Measurements from ENCODE around the gene UVRAG.

UVRAG gene

GRCh38 chr11:76172583-76172982, 357.6 kb downstream of the UVRAG start:
- Histone ChIP-seq H4K20me1 (ENCODE audit: insufficient read depth, low read length) (no peaks in the 10 kb centered on the region), H3K27me3 (replicated peaks; ENCODE audit: insufficient read depth, low read length) (peaks cover 11% of the 10 kb centered on the region; the same call in 1 of the 2 replicates), H3K9me2 (replicated peaks; ENCODE audit: insufficient read depth, low read length) (no peaks in the 10 kb centered on the region), H3K4me1 (ENCODE audit: low read length) (no peaks in the 10 kb centered on the region), H2AFZ (ENCODE audit: low read length) (no peak overlapping the region), H3F3A (ENCODE audit: insufficient read depth, low read length) (no peaks in the 10 kb centered on the region), H3K4me3 (ENCODE audit: low read length) (no peak overlapping the region), H3K9ac (ENCODE audit: low read length) (no peak overlapping the region), H3K27ac (ENCODE audit: low read length) (no peak overlapping the region), H3K79me2 (ENCODE audit: low read length) (no peaks in the 10 kb centered on the region), H3K4me2 (ENCODE audit: low read depth, low read length) (no peak overlapping the region), H3K36me3 (replicated peaks; ENCODE audit: insufficient read depth, low read length) (no peaks in the 10 kb centered on the region), H3K9me3 (replicated peaks; ENCODE audit: insufficient read depth, low read length) (no peaks in the 10 kb centered on the region)
- TF ChIP-seq CTCF (IDR thresholded peaks at IDR 0.05; ENCODE audit: low read length) (no peak), EZH2phosphoT487 (IDR thresholded peaks at IDR 0.05; ENCODE audit: low read length) (no peak), EZH2 (optimal IDR thresholded peaks at IDR 0.05; ENCODE audit: low read depth, low read length) (no peak)
- DNase-seq: no peak

GRCh38 chr11:76173663-76174062, 358.7 kb downstream of the UVRAG start:
- no peaks in the 10 kb centered on the region for H3K9me3 ChIP-seq (replicated peaks; ENCODE audit: insufficient read depth, low read length)
- H3K9me2 ChIP-seq (replicated peaks; ENCODE audit: insufficient read depth, low read length): no peaks in the 10 kb centered on the region
- H3F3A ChIP-seq (ENCODE audit: insufficient read depth, low read length): no peaks in the 10 kb centered on the region
- no peak for DNase-seq
- H4K20me1 ChIP-seq (ENCODE audit: insufficient read depth, low read length): no peaks in the 10 kb centered on the region
- no peaks in the 10 kb centered on the region for H3K4me1 ChIP-seq (ENCODE audit: low read length)
- no peaks in the 10 kb centered on the region for H3K79me2 ChIP-seq (ENCODE audit: low read length)
- H3K4me2 ChIP-seq (ENCODE audit: low read depth, low read length): no peak overlapping the region
- H3K36me3 ChIP-seq (replicated peaks; ENCODE audit: insufficient read depth, low read length): no peaks in the 10 kb centered on the region
- H3K4me3 ChIP-seq (ENCODE audit: low read length): no peak overlapping the region
- H3K27me3 ChIP-seq (replicated peaks; ENCODE audit: insufficient read depth, low read length): peaks cover 11% of the 10 kb centered on the region; the same call in 1 of the 2 replicates
- H3K9ac ChIP-seq (ENCODE audit: low read length): no peak overlapping the region
- no peak overlapping the region for H3K27ac ChIP-seq (ENCODE audit: low read length)
- no peak overlapping the region for H2AFZ ChIP-seq (ENCODE audit: low read length)
- TF ChIP-seq EZH2phosphoT487 (IDR thresholded peaks at IDR 0.05; ENCODE audit: low read length) (no peak), EZH2 (optimal IDR thresholded peaks at IDR 0.05; ENCODE audit: low read depth, low read length) (no peak), CTCF (IDR thresholded peaks at IDR 0.05; ENCODE audit: low read length) (no peak)

GRCh38 chr11:76174330-76174729, 359.3 kb downstream of the UVRAG start:
- H4K20me1 ChIP-seq (ENCODE audit: insufficient read depth, low read length): no peaks in the 10 kb centered on the region
- H3K4me1 ChIP-seq (ENCODE audit: low read length): no peaks in the 10 kb centered on the region
- no peaks in the 10 kb centered on the region for H3K9me3 ChIP-seq (replicated peaks; ENCODE audit: insufficient read depth, low read length)
- no peak overlapping the region for H3K27ac ChIP-seq (ENCODE audit: low read length)
- H3K9ac ChIP-seq (ENCODE audit: low read length): no peak overlapping the region
- H3K4me3 ChIP-seq (ENCODE audit: low read length): no peak overlapping the region
- H3K79me2 ChIP-seq (ENCODE audit: low read length): no peaks in the 10 kb centered on the region
- H3K27me3 ChIP-seq (replicated peaks; ENCODE audit: insufficient read depth, low read length): peaks cover 11% of the 10 kb centered on the region; the same call in 1 of the 2 replicates
- H3K9me2 ChIP-seq (replicated peaks; ENCODE audit: insufficient read depth, low read length): no peaks in the 10 kb centered on the region
- no peak for DNase-seq
- no peak overlapping the region for H2AFZ ChIP-seq (ENCODE audit: low read length)
- no peaks in the 10 kb centered on the region for H3K36me3 ChIP-seq (replicated peaks; ENCODE audit: insufficient read depth, low read length)
- H3F3A ChIP-seq (ENCODE audit: insufficient read depth, low read length): no peaks in the 10 kb centered on the region
- TF ChIP-seq EZH2 (optimal IDR thresholded peaks at IDR 0.05; ENCODE audit: low read depth, low read length): no peak
- no peak for TF ChIP-seq EZH2phosphoT487 (IDR thresholded peaks at IDR 0.05; ENCODE audit: low read length)
- no peak for TF ChIP-seq CTCF (IDR thresholded peaks at IDR 0.05; ENCODE audit: low read length)
- no peak overlapping the region for H3K4me2 ChIP-seq (ENCODE audit: low read depth, low read length)
